Fibroblast of the aortic adventitia (primary cell): ENCODE data around the gene APBA2. TPM values are rescaled to one million over a fixed set of nuclear protein-coding genes. Genes with fewer than 3 reads are reported as not detected.

Experiments used
- DNase-seq: peaks from one replicate; pipeline ENCODE4 v3.0.0-alpha.2; 2010; ENCODE audit warnings: low read depth
- H3K4me3 ChIP-seq: 2 replicates; pipeline ENCODE4 v1.5.1; 2011; ENCODE audit warnings: low read depth, mild to moderate bottlenecking, control low read depth, low read length, moderate library complexity
- CTCF ChIP-seq: IDR thresholded peaks from 2 replicates; pipeline ENCODE4 v1.5.1; 2011; ENCODE audit warnings: mild to moderate bottlenecking, low read length, control low read depth, inconsistent platforms; ENCODE audit not compliant: insufficient read depth
- total RNA-seq: library from RNA; depleted of rRNA; stranded (reverse); fragments of >200 nt; gene quantifications from 2 replicates; pipeline ENCODE4 v1.2.3, GENCODE V29; 2012; ENCODE audit warnings: low replicate concordance

Gene APBA2
- total RNA-seq, 1 donor, result 1.8 TPM

GRCh38 chr15:28907338-28907960 is 21.7 kb downstream of the APBA2 start:
- TF ChIP-seq CTCF, result no peak
- no peak overlapping the region for H3K4me3 ChIP-seq
- DNase-seq, result no peak

- DNase-seq, result no peak
- no peak for TF ChIP-seq CTCF
- no peak overlapping the region for H3K4me3 ChIP-seq
These were observed 24.3 kb downstream of the APBA2 start for GRCh38 chr15:28909958-28910500.

GRCh38 chr15:28911310-28911931 is 25.6 kb downstream of the APBA2 start:
- no peak for DNase-seq
- no peak for TF ChIP-seq CTCF
- no peak overlapping the region for H3K4me3 ChIP-seq

- H3K4me3 ChIP-seq, result no peak overlapping the region
- no peak for TF ChIP-seq CTCF
- DNase-seq, result no peak
These were observed 26.6 kb downstream of the APBA2 start for GRCh38 chr15:28912422-28912821.

GRCh38 chr15:28913171-28913765 is 27.5 kb downstream of the APBA2 start:
- DNase-seq, result no peak
- no peak overlapping the region for H3K4me3 ChIP-seq
- TF ChIP-seq CTCF, result no peak

- no peak overlapping the region for H3K4me3 ChIP-seq
- TF ChIP-seq CTCF, result no peak
- no peak for DNase-seq
These were observed 28.3 kb downstream of the APBA2 start for GRCh38 chr15:28914046-28914445.
